ENCODE results near the gene ARL6IP5. TPM values are rescaled to one million over a fixed set of nuclear protein-coding genes. Genes with fewer than 3 reads are reported as not detected.

The ARL6IP5 gene
- total and polyA plus RNA-seq, 2 donors (not counting 3 experiments of a cell fraction or from before 2014, with no cell fraction given): 96.9 to 116 TPM

DNA sequence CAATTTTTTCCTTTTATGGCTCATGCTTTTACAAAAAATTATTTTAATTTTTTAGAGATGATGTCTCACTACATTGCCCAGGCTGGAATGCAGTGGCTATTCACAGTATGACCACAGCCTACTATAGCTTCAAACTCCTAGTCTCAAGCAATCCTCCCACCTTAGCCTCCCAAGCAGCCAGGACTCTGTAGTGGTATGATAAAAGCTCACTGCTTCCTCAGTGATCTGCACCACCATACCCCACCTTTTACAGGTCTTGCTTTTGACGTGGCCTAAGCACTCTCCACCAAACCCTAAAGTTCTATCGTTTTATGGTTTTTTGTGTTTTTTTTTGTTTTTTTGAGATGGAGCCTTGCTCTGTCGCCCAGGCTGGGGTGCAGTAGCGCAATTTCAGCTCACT lies 18.6 kb upstream of the ARL6IP5 start:
- H3K27ac ChIP-seq (ENCODE audit: insufficient read depth, low read depth, low read length): no peak overlapping the region
- no peaks in the 10 kb centered on the region for H3K79me2 ChIP-seq (ENCODE audit: control insufficient read depth, insufficient read depth, low read length)
- H2AFZ ChIP-seq (ENCODE audit: low read depth, low read length): no peak overlapping the region
- peaks cover 5 to 12% of the 10 kb centered on the region in 2 experiments for H3K36me3 ChIP-seq (ENCODE audit: control insufficient read depth in 2 of 2, extremely low read depth in 1 of 2, insufficient read depth in 2 of 2, low read length in 2 of 2)
- no peaks in the 10 kb centered on the region for H3K9me3 ChIP-seq (replicated peaks; ENCODE audit: control insufficient read depth, insufficient read depth, low read length)
- intact Hi-C loops (cut with micrococcal nuclease): no loop called here
- FAIRE-seq (no peak), DNase-seq (ENCODE audit: low read depth, low spot score) (no peak)
- POLR2A ChIA-PET: no interaction called here
- no peaks in the 10 kb centered on the region for H4K20me1 ChIP-seq (replicated peaks; ENCODE audit: control insufficient read depth, extremely low read depth, insufficient read depth, low read length)
- TF ChIP-seq MYC (IDR thresholded peaks at IDR 0.05; ENCODE audit: low read depth, low read length) (no peak), POLR2A (IDR thresholded peaks at IDR 0.05; ENCODE audit: low read depth, low read length) (no peak), POLR2AphosphoS5 (IDR thresholded peaks at IDR 0.05; ENCODE audit: insufficient read depth, low read depth, low read length) (no peak), JUN (IDR thresholded peaks at IDR 0.05; ENCODE audit: borderline replicate concordance, insufficient read depth, insufficient read length, low read depth) (no peak), EZH2 (IDR thresholded peaks at IDR 0.05; ENCODE audit: borderline replicate concordance, low read depth, low read length, severe bottlenecking) (no peak), GATA2 (IDR thresholded peaks at IDR 0.05; ENCODE audit: insufficient read depth, insufficient read length, low read depth, low read length) (no peak), FOS (IDR thresholded peaks at IDR 0.05; ENCODE audit: borderline replicate concordance, insufficient read depth, low read length) (no peak)
- TF ChIP-seq, protein P1, sequence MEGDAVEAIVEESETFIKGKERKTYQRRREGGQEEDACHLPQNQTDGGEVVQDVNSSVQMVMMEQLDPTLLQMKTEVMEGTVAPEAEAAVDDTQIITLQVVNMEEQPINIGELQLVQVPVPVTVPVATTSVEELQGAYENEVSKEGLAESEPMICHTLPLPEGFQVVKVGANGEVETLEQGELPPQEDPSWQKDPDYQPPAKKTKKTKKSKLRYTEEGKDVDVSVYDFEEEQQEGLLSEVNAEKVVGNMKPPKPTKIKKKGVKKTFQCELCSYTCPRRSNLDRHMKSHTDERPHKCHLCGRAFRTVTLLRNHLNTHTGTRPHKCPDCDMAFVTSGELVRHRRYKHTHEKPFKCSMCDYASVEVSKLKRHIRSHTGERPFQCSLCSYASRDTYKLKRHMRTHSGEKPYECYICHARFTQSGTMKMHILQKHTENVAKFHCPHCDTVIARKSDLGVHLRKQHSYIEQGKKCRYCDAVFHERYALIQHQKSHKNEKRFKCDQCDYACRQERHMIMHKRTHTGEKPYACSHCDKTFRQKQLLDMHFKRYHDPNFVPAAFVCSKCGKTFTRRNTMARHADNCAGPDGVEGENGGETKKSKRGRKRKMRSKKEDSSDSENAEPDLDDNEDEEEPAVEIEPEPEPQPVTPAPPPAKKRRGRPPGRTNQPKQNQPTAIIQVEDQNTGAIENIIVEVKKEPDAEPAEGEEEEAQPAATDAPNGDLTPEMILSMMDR (IDR thresholded peaks at IDR 0.05; ENCODE audit: extremely low read depth in 1 of 2, insufficient read depth in 1 of 2, low read depth in 1 of 2, low read length in 2 of 2): no peak
- TF ChIP-seq, protein P2, sequence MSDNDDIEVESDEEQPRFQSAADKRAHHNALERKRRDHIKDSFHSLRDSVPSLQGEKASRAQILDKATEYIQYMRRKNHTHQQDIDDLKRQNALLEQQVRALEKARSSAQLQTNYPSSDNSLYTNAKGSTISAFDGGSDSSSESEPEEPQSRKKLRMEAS (IDR thresholded peaks at IDR 0.05; ENCODE audit: insufficient read depth, insufficient read length): no peak
- no peak overlapping the region for H3K9ac ChIP-seq (replicated peaks; ENCODE audit: extremely low read depth, insufficient read depth, low read length)
- H3K27me3 ChIP-seq (ENCODE audit: control insufficient read depth in 2 of 2, insufficient read depth in 2 of 2, low read length in 2 of 2): no peaks in the 10 kb centered on the region
- no peaks in the 10 kb centered on the region for H3K4me1 ChIP-seq (ENCODE audit: control insufficient read depth, extremely low read depth, insufficient read depth, low read length)
- H3K4me3 ChIP-seq (replicated peaks in 1 of 3; ENCODE audit: insufficient read depth in 1 of 3, low read depth in 1 of 3, low read length in 3 of 3): no peak overlapping the region
- CTCF ChIA-PET: no interaction called here
- dilution Hi-C loops (cut with MboI; ENCODE audit: extremely low pct_ligation_motif_present, low sequenced_read_pairs): no loop called here
- no TSS peak for BruUV-seq (replicated peaks)
- H3K4me2 ChIP-seq (ENCODE audit: insufficient read depth, low read length): no peak overlapping the region
- H3K9me1 ChIP-seq (replicated peaks; ENCODE audit: control insufficient read depth, extremely low read depth, insufficient read depth, low read length): no peaks in the 10 kb centered on the region
